ENCODE measurements around the gene MT1H.
A peak's percentile ranks its signal among the peaks of the same experiment; 100 is the strongest.
"Not testable (repeated sequence)": the region's sequence is repeated elsewhere in the genome, so short reads cannot be mapped to it uniquely, and the experiment has no call there.

The MT1H gene

DNA sequence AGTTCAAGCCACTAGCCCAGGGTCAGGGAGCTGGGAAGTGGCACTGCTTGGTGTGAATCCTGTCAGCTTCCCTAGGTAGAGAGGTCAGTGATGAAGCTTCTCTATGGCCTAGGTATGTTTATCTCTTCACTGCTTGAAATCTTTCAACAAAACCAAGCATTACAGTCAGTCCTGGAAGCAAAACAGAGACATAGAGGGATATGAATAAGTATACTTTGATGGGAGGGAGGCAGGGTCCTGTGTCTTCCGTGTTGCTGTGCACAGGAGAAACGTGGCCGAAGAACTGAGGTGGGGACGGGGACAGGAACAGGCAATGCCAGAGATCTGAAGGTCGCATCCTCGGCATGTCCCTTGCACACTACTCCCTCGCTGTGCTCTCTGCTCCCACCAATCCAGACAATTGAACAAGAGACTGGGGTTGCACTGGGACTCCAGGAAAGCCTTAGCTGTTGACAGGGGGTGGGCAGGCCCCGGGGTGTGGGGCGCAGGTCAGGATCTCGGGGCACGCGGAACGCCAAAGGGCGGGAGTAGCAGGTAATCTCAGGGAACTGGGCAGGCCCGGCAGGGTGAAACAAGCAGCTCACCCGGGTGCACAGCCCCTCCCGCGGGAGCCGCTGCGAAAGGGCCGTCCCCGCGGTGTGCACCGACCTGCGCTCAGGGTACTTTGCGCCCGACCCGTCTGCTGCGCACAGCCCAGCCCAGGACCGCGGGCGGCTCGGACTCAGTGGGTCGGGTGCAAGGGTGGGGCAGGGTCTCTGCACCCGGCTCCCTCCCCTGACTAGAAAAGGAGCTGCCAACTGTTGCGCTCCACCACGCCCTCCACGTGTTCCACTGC lies at the start of gene MT1H:
Gene MT1H (plus strand): TSS at position 810 of the 835 bp plus-strand sequence. CDS start 71 bp downstream, outside the sequence.
- DNase-seq (ENCODE audit: low read depth) = no peak

DNA sequence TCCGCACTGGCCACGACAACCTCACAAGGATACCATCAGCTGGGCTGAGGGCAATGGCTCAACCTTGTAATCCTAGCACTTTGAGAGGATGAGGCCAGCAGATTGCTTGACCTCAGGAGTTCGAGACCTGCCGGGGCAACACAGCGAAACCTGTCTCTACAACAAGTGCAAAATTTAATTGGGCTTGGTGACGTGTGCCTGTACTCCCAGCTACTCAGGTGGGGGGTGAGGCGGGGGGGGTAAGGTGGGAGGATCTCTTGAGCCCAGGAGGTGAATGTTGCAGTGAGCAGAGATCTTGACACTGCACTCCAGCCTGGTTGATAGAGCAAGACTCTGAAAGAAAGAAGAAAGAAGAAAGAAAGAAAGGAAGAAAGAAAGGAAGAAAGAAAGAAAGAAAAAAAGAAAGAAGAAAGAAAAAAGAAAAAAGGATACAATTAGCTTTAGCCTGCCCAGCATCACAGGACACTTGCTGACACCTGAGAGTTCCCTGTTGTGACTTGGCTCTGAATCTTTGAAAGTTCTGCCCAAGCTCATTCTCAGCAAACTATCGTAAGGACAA lies 49.2 kb upstream of the MT1H start:
- DNase-seq (ENCODE audit: low read depth) = no peak

DNA sequence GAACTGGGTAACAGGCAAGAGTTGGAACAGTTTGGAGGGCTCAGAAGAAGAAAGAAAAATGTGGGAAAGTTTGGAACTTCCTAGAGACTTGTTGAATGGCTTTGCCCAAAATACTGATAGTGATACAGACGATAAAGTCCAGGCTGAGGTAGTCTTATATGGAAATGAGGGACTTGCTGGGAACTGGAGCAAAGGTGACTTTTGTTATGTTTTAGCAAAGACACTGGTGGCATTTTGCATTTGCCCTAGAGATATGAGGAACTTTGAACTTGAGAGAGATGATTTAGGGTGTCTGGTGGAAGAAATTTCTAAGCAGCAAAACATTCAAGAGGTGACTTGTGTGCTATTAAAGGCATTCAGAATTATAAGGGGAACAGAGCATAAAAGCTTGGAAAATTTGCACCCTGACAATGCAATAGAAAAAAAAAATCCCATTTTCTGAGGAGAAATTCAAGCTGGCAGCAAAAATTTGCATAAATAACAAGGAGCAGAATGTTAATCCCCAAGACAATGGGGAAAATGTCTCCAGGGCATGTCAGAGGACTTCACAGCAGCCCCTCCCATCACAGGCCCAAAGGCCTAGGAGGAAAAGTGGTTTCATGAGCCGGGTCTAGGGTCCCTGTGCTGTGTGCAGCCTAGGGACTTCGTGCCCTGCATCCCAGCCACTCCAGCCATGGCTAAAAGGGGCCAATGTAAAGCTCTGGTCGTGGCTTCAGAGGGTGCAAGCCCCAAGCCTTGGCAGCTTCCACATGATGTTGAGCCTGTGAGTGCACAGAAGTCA lies 47.8 kb upstream of the MT1H start:
- DNase-seq (ENCODE audit: low read depth) = not testable (repeated sequence)

DNA sequence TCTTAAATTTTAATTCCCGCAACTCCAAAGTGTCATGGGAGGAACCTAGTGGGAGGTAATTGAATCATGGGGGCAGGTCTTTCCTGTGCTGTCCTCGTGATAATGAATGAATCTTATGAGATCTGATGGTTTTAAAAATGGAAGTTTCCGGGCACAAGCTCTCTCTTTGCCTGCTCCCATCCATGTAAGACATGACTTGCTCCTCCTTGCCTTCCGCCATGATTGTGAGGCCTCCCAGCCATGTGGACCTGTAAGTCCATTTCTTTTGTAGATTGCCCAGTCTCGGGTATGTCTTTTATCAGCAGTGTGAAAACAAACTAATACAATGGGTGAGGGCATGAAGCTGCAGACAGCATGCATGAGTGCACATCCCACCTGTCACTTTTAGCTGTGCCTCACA lies 46.4 kb upstream of the MT1H start:
- DNase-seq (ENCODE audit: low read depth) = not testable (repeated sequence)

DNA sequence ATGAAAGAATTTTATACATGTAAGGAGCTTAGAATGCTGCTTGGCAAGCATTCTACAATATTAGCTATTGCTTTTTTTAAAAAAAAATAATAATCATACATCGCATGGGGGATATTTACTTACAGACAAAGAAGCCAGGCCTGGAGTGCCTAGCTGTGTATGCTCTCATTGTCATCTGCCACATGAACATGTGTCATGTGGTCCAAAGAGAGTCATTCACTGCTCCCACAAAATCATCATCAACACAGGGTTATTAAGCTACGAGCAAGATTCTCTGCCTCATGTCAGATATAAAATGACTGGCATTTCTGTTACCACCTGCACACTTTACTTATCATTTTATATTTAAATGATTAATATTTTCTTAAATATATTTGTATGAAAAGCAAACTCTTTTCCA lies 46.0 kb upstream of the MT1H start:
- no peak for DNase-seq (ENCODE audit: low read depth)

DNA sequence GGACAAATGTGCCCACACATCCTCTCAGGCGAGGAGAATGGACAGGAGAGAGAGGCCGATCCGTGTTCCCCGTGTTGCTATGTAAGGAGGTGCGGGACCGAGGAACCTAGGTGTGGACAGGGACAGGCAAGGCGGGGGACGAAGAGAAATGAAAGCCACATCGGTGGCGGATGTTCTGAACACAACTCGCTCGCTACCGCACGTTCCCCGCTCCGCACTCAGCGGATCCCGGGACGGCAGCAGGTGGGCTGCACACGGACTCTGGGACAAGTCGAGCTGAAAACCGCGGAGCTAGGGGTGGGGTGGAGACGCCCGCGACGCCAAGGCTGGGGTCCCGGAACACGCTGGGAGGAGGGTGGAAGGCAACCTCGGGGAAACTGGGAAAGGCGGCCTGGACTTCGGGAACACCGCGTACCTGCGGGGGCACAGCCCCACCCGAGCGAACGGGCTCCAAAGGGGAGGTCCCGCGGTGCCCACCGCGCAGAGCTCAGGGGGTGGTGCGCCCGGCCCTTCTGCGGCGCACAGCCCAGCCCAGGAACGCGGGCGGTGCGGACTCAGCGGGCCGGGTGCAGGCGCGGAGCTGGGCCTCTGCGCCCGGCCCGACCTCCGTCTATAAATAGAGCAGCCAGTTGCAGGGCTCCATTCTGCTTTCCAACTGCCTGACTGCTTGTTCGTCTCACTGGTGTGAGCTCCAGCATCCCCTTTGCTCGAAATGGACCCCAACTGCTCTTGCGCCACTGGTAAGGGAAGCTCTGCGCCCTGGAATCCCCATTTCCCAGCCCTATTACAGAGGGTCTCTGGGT lies 44.3 kb upstream of the MT1H start, which contains the start of gene MT1E:
Gene MT1E (plus strand): TSS at position 642 of the 803 bp plus-strand sequence. CDS start 71 bp downstream, at position 713.
- peak; percentile 64 for DNase-seq (ENCODE audit: low read depth)

DNA sequence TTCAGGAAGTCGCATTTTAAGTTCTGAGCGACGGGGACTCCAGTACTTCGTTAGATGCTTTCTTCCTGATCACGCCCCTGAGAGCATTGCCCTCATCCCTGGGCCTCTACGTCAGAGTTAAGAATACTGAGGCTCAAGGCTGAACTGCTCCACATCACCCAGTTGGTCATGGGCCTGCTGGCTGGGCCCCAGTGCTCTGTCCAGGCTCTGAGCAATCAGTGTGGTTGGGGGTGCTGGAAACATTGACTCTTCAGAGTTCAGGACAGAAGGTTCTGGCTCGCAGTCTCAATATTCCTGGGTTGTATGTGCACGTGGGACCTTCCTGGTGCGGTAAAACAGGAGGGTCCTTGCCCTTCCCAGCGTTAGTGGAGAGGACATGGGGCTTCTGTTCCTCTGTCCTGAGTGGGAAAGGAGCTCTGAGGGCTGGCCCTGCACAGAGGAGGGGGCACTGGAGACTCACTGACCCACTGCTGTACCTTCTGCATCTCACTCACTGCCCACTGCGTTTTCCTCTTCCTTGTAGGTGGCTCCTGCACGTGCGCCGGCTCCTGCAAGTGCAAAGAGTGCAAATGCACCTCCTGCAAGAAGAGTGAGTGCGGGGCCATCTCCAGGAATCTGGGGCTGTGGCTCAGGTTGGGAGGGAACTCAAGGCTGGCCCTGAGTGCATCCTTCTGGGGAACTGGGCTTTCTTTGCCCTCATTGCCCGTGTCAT lies 43.5 kb upstream of the MT1H start:
- DNase-seq (ENCODE audit: low read depth) = no peak

DNA sequence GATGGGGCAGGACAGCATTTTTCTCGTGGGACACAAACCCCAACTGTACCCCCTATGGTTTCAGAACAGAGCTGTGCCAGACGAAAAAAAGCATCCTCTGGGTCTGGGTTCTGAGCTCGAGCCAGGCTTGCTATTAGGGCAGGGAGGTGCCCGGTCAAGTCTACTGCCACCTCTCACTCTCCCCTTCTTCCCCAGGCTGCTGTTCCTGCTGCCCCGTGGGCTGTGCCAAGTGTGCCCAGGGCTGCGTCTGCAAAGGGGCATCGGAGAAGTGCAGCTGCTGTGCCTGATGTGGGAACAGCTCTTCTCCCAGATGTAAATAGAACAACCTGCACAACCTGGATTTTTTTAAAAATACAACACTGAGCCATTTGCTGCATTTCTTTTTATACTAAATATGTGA lies 42.9 kb upstream of the MT1H start:
- DNase-seq (ENCODE audit: low read depth) = no peak

DNA sequence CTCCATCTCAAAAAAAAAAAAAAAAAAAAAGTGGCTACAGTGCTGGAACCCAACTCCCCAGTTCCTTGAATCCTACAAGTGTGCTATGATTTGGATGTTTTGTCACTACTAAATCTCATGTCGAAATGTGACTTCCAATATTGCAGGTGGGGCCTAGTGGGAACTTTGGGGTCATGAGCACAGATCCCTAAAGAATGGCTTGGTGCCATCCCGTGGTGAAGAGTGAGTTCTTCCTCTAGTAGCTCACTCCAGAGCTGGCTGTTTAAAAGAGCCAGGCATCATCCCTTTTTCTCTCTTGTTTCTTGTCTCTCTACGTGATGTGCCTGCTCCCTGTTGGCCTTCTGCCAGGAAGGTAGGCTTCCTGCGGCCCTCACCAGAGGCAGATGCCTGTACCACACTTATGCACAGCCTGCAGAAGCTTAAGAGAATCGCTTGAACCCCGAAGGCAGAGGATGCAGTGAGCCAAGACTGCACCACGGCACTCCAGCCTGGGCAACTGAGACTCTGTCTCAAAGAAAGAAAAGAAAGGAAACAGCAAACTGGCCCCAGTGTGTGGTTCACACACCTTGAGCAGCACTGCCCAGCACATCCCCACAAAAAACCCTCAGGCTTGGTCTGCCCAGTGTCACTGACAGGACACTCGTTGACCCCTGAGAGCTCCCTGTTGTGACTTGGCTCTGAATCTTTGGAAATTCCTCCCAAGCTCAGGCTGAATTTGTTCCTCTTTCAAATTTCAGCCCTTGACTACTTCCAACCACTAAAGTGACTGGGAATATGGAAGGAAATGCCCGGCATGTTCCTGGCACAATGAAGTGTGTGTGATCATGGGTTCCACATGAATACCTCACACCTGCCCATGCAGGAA lies 40.9 kb upstream of the MT1H start:
- DNase-seq (ENCODE audit: low read depth) = no peak

DNA sequence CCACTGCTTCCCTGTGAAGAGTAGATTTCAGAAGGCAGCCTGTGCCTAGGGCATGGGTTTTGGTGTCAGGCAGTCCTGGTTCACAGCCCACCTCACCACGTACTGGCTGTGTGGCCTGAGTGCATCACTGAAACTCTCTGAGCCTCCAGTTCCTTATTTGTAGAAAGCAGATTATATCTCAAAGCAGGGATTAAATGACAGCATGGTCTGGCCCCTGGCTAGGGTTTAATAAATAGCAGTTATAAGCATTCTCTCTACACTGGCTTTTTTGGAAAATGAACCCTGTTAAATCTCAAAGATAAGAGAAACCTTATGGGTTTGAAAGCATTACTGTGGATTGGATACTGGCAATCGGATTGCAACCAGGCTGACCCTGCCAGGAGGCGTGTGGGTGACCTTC lies 40.1 kb upstream of the MT1H start:
- no peak for DNase-seq (ENCODE audit: low read depth)

DNA sequence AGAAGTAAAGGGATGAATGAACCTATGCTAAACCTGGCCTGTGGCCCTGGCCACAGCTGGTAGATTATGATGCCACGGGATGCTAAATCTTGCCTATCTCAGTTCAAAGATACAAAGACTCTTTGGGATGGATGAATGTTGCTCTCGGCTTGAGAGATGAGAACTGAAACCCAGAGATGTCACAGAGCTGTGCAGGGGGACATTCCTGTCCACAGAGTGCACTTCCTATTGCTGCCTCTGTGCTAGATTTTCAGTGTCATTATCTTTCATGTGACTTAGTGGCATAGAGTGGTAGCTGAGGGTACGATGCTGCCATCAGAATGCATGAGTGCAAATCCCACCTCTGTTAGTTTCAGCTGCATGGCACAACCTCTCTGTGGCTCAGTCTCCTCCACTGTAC lies 39.5 kb upstream of the MT1H start:
- no peak for DNase-seq (ENCODE audit: low read depth)

DNA sequence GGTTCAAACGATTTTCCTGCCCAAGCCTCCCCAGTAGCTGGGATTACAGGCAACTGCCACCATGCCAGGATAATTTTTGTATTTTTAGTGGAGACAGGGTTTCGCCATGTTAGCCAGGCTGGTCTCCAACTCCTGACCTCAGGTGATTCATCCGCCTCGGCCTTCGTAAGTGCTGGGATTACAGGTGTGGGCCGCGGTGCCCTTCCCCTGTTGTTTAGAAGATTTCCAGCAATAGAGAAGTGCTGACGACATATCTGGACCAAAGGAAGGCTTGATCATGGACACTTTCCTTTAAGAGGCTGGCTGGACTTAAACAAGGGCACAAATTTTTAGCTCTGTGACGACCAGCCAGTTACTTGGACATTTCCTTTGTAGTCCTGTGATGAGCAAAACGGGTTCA lies 38.4 kb upstream of the MT1H start:
- no peak for DNase-seq (ENCODE audit: low read depth)

DNA sequence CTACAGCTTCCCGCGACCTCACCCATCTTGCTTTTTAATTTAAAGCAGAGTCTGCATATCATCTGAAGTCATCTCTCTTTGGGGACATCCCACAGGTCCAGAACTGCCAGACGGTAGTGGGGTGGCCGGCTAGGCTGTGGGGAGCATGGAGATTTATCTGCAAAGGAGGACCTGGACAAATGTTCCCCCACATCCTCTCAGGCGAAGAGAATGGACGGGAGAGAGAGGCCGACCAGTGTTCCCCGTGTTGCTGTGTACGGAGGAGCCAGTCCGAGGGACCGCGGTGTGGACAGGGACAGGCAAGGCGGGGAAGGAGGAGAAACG lies 37.8 kb upstream of the MT1H start:
- no peak for DNase-seq (ENCODE audit: low read depth)

DNA sequence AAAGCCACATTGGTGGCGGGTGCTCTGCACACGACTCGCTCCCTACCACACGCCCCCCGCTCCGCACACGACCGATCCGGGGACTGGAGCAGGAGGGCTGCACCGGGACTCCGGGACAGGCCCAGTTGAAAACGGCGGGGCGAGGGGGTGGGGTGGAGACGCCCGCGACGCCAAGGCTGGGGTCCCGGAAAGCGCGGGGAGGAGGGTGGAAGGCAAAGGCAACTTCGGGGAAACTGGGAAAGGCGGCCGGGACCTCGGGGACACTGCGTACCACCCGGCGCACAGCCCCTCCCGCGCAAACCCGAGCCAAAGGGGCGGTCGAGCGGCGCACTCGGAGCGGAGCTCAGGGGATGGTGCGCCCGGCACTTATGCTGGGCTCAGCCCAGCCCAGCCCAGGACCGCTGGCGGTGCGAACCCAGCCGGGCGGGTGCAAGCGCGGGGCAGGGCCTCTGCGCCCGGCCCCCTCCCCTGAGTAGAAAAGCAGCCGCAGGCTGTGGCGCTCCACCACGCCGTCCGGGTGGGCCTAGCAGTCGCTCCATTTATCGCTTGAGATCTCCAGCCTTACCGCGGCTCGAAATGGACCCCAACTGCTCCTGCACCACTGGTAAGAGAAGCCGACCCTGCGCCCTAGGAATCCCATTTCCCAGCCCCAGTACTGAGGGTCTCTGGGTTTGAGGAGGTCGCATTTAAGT lies 37.3 kb upstream of the MT1H start, which contains the start of gene MT1M:
Gene MT1M (plus strand): TSS at position 504 of the 692 bp plus-strand sequence. CDS start 73 bp downstream, at position 577.
- no peak for DNase-seq (ENCODE audit: low read depth)

DNA sequence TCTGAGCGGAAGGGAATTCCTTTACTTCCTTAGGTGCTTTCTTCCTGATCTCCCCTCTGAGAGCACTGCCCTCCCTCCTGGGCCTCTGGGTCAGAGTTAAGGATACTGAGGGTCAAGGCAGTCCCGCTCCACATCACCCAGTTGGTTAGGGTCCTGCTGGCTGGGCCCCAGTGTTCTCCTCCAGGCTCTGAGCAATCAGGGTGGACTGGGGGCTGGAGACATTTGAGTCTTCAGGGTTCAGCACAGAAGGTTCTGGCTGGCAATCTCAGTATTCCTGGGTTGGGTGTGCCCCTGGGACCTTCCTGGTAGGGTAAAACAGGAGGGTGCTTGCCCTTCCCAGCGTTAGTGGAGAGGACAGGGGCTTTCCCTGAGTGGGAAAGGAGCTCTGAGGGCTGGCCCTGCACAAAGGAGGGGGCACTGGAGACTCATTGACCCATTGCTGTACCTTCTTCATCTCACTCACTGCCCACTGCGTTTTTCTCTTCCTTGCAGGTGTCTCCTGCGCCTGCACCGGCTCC lies 36.7 kb upstream of the MT1H start:
- DNase-seq (ENCODE audit: low read depth) = no peak

DNA sequence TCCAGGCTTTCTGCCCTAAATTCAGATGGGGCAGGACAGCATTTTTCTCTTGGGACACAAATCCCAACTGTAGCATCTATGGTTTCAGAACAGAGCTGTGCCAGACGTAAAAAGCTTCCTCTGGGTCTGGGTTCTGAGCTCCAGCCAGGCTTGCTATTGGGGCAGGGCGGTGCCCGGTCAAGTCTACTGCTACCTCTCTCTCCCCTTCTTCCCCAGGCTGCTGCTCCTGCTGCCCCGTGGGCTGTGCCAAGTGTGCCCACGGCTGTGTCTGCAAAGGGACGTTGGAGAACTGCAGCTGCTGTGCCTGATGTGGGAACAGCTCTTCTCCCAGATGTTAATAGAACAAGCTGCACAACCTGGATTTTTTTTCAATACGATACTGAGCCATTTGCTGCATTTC lies 36.1 kb upstream of the MT1H start:
- no peak for DNase-seq (ENCODE audit: low read depth)

DNA sequence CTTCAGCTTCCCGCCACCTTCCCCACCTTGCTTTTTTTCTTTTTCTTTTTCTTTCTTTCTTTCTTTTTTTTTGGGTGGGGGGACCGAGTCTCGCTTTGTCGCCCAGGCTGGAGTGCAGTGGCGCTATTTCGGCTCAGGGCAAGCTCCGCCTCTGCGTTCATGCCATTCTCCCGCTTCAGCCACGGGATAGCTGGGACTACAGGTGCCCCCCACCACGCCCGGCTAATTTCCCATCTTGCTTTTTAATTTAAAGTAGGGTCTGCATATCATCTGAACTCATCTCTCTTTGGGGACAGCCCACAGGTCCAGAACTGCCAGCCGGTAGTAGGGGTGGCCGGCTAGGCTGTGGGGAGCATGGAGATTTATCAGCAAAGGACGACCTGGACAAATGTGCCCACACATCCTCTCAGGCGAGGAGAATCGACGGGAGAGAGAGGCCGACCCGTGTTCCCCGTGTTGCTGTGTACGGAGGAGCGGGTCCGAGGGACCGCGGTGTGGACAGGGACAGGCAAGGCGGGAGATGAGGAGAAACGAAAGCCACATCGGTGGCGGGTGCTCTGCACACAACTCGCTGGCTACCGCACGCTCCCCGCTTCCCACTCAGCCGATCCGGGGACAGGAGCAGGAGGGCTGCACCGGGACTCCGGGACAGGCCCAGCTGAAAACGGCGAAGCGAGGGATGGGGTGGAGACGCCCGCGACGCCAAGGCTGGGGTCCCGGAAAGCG lies 34.7 kb upstream of the MT1H start:
- no peak for DNase-seq (ENCODE audit: low read depth)

DNA sequence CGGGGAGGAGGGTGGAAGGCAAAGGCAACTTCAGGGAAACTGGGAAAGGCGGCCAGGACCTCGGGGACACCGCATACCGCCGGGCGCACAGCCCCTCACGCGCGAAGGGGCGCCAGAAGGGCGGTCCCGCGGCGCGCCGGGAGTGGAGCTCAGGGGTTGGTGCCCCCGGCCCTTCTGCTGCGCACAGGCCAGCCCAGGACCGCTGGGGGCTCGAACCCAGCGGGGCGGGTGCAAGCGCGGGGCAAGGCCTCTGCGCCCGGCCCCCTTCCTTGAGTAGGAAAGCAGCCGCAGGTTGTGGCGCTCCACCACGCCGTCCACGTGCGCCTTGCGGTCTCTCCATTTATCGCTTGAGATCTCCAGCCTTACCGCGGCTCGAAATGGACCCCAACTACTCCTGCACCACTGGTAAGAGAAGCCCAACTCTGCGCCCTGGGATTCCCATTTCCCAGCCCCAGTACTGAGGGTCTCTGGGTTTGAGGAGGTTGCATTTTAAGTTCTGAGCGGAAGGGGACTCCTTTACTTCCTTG lies 34.1 kb upstream of the MT1H start:
- DNase-seq (ENCODE audit: low read depth) = no peak
